ENCODE data around the gene ATP2A1.
"Not testable (repeated sequence)": the region's sequence is repeated elsewhere in the genome, so short reads cannot be mapped to it uniquely, and the experiment has no call there.

The ATP2A1 gene

DNA sequence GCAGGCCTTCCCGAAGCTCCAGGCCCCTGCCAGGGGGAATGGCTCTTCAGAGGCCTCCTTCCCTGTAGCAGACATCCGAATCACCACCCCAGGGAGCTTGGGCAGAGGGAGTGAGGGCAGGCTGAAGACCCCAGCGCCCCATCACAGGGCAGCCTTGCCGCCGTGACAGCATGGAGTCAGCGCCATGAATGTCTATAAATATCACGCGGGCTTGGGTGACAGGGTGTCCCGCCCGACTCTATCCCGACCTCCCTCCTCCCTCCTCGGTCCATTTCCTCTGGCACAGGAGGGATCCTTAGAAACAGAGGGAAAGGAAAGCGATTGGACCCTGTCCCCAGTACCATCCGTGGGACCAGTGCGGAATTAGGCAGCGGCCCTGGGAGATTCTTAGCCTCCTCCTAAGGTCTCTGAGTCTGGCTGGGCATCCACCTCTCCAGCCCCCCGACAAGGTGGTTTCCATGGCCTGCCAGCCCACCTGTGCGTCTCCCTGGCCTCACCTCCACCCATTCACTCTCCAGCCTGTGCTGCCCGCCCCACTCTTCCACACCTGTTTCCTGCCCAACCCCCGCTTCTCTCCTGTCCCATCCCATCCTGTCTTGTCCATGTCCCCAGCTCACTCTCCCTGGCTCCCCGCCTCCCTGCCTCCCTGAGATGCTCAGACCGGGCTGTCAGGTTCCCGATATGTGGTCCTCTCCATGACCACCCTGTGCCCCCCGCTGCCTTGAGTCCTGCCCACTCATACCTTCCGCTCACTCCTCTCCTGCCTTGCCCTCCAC lies 5.1 kb downstream of the ATP2A1 start:
- no peak for DNase-seq

DNA sequence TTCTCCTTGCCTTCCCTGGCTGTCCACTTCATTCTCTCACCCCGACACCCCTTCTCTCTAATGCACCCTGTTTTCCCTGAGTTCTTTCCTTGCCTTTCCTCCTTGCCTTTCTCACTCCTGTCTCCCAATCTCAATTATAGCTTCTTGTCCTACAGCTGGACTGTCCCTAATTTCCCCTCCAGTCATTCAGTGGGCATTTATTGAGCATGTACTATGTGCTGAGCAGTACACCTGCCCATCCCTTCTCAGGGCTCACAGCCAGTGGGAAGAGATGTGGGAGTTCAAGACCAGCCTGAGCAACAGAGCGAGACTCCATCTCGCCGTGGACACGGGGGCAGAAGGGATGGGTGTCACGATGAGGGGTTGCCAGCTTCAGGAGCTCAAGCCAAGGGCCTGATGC lies 5.8 kb downstream of the ATP2A1 start:
- no peak for DNase-seq

DNA sequence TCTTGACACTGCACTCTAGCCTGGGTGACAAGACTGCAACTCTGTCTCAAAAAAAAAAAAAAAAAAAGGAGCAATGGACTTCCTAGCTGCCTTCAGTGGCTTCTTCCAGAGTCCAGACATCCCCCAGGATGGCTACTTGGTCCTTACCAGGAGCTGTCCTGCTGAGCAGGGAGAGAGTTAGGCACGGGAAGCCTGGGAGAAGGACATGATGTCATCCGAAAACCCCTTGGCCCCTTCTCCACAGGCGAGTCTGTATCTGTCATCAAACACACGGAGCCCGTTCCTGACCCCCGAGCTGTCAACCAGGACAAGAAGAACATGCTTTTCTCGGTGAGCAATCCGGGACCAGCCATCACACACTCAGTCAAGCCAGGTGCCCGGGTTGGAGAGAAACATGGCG lies 8.7 kb downstream of the ATP2A1 start:
- no peak for DNase-seq

DNA sequence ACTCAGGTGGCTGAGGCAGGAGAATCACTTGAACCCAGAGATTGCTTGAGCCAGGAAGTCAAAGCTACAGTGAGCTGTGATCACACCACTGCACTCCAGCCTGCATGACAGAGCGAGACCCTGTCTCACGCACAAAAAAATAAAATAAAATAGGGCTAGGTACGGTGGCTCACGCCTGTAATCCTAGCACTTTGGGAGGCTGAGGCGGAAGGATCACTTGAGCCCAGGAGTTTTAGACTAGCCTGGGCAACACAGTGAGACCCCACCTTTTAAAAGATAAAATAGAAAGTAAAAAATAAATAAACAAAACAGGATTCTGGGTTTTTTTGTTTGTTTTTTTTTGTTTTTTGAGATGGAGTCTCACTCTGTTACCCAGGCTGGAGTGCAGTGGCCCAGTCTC lies 12.1 kb downstream of the ATP2A1 start:
- not testable (repeated sequence) for DNase-seq

DNA sequence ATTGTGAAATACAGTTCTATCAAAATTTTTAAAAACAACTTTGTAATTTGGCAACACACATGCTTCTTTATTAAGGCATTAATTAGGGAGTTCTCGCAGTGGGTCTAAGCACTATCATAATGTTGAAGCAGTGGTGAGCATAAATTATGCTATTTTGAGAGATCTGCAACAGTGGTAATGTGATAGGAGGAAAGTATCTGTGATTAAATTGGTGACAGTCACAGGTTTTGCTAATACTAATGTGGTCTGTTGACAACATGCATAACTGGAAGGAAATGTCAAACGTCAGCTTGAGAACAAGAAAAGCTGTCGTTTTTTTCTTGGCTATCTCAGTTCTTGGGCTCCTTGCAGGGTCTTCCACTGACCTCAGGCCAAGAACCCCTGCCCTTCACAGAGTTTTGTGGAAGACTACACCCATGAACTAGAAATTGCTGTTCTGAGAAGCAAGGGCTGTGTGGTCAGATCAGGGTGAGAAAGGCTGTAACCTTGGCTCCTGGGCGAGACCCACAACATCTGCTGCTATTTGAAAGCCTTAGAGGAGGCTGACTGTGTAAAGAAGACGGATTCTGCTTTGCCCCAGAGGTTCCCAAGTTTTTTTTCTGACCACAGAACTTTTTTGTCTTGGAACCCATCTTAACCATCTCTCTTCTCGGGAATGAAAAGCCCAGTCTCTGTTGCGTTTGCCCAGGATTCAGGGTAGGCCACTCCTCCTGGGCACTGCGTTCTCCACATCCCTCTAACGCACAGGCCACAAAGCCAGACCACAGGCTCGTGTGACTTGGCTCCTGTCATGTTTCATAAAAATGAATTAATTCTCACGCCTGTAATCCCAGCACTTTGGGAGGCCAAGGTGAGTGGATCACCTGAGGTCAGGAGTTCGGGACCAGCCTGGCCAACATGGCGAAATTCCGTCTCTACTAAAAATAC lies 13.9 kb downstream of the ATP2A1 start:
- no peak for DNase-seq

DNA sequence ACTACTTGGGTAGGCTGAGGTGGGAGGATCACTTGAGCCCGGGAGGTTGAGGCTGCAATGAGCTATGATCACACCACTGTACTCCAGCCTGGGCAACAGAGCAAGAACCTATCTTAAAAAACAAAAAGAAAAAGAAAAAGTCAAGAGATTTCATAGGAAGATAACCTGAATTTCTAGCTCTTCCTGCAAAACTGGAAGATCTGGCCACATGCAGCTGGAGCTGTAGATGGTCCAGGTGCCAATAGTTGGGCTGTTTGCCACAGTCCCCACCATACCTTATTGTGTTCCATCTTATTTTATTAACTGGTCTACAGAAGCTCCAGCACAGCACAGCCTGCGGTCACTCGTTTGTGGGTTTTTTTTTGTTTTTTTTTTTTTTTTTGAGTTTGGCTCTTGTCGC lies 15.0 kb downstream of the ATP2A1 start:
- no peak for DNase-seq

DNA sequence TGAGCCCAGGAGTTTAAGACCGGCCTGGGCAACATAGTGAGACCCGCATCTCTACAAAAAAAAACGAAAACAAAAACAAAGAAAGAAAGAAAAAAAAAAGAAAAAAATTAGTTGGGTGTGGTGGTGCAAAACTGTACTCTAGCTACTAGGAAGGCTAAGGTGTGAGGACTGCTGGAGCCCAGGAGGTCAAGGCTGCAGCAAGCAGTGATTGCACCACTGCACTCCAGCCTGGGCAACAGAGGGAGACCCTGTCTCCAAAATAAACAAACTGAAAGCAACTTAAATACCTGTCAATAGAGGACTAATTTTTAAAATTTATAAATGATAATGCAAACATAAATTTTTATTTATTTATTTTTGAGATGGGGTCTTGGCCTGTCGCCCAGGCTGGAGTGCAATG lies 17.3 kb downstream of the ATP2A1 start:
- no peak for DNase-seq

DNA sequence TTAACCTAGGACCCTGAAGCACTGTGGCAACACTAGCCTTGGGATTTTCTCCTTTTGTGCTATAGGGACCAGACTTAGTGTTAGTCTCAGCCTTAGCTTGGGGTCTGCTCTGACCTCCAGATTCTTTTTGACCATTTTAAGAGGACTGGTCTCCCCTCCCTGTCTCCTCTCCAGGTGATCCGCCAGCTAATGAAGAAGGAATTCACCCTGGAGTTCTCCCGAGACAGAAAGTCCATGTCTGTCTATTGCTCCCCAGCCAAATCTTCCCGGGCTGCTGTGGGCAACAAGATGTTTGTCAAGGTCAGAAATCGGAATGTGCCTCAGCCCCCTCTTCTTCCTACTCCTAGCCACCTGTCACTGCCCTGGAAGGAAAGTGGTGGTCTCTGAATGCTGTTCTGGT lies 19.5 kb downstream of the ATP2A1 start:
- DNase-seq, result no peak

DNA sequence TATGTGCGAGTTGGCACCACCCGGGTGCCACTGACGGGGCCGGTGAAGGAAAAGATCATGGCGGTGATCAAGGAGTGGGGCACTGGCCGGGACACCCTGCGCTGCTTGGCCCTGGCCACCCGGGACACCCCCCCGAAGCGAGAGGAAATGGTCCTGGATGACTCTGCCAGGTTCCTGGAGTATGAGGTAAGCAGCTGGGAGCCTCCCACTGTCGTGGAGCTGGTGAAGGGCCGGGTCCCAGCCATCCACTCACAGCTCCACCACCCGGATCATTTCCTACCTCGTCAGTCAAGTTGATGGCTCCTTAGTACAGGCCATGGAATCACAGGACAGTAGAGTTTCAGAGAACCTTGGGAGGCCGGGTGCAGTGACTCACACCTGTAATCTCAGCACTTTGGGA lies 20.0 kb downstream of the ATP2A1 start:
- DNase-seq, result no peak

DNA sequence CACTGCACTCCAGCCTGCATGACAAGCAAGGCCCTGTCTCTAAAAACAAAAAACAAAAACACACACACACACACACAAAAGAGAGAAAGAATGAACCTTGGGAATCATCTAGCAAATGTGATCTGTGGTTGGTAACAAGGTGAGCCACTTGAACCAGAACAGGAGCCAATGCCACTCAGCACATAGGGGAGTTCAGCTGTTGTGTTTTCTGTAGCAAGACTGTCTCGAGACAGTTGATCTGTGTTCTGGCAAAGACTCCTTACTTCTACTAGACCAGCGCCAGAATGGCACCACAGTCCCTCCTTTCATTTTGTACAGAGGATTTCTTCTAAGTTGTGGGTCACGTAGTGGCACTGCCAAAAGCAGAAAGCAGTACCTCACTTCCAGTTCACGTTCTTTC lies 20.7 kb downstream of the ATP2A1 start:
- DNase-seq, result no peak

DNA sequence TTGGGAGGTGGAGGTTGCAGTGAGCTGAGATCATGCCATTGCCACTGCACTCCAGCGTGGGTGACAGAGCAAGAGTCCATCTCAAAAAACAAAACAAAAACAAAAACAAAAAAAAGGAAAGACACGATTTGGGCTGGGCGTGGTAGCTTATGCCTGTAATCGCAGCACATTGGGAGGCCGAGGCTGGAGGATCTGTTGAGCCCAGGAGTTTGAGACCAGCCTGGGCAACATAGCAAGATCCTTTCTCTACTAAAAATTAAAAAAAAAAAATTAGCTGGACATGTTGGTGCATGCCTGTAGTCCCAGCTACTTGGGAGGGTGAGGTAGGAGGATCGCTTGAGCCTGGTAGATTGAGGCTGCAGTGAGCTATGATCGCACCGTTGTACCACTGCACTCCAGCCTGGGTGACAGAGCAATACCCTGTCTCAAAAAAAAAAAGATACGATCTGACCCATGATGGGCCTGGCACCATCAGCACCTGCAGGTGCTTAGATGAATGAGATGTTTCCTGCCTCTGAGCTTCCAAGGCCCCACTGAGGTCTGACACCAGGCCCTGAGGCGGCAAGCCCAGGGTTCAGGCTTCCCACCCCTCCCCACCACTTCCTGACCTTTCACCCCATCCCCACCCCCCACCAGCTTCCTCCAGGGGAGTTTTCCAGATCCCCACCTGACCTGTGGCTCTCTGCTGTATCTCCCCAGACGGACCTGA lies 21.7 kb downstream of the ATP2A1 start:
- no peak for DNase-seq

DNA sequence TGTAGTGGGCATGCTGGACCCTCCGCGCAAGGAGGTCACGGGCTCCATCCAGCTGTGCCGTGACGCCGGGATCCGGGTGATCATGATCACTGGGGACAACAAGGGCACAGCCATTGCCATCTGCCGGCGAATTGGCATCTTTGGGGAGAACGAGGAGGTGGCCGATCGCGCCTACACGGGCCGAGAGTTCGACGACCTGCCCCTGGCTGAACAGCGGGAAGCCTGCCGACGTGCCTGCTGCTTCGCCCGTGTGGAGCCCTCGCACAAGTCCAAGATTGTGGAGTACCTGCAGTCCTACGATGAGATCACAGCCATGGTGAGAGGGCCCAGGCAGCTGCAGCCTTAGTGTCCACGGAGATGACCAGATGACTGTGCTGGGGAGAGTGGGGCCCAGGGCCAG lies 22.3 kb downstream of the ATP2A1 start:
- no peak for DNase-seq

DNA sequence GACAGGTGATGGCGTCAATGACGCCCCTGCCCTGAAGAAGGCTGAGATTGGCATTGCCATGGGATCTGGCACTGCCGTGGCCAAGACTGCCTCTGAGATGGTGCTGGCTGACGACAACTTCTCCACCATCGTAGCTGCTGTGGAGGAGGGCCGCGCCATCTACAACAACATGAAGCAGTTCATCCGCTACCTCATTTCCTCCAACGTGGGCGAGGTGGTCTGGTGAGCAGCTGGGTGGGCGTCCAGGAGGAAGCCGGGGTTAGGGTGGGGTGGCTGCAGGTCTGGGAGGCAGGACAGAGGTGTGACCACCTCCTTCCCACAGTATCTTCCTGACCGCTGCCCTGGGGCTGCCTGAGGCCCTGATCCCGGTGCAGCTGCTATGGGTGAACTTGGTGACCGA lies 23.6 kb downstream of the ATP2A1 start:
- no peak for DNase-seq

DNA sequence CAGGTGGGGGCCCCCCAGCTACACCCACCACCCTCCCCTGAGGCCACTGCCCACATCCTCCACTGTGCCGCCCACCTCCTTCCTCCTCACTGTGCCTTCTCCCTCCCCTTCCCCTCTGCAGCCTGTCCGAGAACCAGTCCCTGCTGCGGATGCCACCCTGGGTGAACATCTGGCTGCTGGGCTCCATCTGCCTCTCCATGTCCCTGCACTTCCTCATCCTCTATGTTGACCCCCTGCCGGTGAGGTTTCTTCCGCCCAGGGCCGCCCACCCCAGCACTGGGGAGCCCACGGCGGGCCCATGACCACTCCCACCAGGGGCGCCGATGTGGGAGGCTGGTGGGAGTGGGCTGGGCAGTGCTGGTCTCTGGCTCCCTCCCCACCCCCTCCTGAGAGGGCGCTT lies 24.6 kb downstream of the ATP2A1 start:
- no peak for DNase-seq

DNA sequence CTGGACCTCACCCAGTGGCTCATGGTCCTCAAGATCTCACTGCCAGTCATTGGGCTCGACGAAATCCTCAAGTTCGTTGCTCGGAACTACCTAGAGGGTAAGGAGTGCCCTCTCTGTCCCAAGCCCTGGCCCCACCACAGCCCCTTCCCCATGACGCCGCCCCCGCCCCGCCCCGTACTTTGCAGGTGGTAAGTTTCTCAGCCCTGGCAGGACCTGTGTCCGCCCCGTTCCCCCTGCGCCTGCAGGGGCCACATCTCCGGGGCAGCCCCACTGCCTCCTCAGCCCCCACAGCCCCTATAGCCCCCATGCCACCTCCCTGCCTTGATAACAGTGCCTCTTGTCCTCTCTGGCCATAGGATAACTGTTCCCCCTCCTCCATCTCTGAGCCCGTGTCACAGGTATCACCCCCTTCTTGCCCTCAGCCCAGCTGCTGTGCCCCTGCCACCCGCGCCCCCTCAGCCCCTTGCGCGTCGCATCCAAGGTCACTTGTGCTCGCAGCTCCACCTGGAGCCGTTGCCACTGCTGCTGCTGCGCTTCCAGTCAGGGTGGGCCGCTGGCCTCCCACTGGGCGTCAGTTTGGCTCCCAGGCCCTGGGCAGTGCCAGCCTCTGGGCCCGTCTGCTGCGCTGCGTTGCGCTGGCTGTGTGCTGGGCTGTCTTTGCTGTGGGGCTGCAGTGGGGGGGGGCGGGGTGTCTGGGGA lies 25.2 kb downstream of the ATP2A1 start:
- no peak for DNase-seq

DNA sequence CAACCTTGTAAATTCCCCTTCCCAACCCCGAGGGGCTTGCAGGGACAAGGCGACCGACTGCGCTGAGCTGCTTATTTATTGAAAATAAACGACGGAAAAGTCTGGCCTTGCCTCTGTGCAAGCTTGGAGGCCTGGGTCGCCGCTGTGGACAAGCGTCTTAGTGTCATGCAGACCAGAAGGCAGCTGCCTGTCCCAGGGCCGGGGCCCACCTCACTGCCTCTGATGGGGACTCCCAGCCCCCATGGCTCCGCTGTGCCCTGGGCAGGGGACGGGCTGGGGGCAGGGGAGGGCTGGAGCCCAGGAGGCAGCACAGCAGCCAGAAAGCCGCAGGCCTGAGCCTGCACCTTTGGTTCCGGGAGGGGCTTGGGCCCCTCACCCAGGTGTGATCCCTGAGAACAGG lies 26.1 kb downstream of the ATP2A1 start:
- DNase-seq, result no peak

DNA sequence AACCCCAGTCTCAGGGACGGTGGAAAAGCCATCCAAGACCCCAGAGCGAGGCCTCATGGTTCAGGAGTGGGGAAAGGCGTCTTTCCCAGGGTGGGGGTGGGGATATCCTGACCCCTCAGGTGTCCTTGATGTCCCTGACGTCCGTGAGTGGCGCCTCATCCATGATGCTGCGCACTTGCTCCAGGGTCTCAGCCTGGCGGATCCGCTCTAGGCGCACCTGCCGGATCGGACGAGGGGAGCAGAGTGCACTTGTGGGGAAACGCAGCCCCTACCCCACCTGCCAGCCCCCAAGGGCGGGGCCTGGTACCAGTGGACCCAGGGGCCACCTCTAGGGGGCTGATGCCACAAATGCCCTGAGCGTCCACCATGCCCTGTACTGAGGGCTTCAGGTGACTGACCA lies 26.5 kb downstream of the ATP2A1 start:
- DNase-seq, result no peak

DNA sequence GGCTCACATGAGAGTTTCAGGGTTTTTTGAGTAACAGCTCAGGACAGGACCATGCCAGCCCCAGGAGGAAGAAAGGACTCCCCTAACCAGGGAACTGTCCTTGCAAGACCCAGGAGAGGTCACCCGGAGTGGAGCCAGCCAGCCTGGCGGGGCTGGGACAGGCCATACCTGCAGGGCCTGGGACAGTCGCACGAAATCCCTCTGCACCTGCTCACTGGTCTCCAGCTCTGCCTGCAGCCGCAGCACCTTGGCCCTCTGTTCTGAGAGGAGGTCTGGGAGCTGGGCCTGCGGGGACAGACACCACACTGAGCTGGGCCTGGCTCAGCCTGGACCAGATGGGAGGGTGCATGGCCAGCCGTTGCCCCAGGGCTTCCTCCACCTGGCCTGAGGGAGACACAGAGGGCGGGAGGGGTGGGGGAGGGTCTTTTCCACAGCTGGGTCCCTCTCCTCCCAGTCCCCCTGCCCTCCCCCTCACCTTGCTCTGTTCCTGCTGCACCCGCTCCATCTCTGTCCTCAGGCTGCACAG lies 27.0 kb downstream of the ATP2A1 start:
- no peak for DNase-seq

DNA sequence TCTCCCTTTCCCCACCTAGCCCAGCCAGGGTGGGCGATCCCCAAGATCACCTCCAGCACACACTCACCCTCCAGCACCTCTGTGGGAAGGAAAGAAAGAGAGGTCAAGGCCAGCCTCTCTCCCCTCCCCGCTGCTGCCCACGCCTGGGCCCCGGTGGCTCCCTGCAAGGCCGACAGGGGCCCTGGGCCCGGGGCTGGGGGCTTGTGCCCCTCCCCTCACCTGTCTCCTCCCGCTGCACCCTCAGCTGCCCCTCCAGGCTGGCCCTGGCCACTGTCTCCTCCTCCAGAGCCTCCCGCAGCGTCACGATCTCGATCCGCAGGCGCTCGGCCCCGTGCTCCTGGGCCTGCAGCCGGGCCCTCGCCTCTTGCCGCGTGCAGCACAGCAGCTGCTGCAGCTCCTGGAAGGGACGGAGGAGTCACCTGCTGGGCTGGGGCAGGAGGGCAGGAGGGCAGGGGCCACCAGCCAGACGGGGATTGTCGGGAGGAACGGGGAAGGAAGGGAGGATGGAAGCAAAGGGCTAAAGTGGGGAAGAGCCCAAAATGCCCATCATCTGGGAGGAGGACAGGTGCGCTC lies 27.6 kb downstream of the ATP2A1 start:
- no peak for DNase-seq

DNA sequence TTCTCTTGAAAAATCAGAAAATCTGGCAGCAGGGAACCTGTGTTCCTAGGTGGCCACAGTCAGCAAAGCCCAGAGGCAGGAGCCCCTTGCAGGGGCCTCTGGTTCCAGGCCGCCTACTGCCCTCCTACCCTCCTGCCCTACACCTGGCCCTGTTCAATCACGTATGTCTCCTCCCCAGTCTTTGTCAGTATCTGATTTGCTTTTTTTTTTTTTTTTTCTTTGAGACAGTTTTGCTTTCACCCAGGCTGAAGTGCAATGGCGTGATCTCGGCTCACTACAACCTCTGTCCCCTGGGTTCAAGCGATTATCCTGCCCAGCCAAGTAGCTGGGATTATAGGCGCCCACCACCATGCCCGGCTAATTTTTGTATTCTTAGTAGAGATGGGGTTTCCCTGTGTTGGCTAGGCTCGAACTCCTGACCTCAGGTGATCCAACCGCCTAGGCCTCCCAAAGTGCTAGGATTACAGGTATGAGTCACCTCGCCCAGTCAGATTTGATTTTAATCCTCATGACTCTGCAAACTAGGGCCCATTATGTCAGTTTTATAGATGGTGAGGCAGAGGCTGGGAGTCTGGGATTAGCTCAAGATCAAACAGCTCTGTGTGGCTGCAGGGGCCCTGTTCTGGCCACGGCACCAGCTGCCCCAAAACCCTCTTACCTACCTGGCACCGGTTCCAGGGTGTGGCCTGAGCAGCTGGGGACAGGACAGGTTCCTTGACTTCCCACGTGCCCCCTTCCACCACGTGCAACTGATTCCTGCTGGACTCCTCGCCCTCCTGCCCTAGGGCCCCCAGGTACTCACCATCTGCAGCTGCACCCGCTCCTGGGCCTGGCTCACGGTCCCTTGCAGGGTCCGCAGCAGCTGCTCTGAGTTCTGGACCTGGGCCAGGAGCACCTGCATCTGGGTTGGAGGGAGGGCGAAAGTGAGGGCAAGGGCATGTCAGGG lies 32.1 kb downstream of the ATP2A1 start:
- DNase-seq, result no peak

DNA sequence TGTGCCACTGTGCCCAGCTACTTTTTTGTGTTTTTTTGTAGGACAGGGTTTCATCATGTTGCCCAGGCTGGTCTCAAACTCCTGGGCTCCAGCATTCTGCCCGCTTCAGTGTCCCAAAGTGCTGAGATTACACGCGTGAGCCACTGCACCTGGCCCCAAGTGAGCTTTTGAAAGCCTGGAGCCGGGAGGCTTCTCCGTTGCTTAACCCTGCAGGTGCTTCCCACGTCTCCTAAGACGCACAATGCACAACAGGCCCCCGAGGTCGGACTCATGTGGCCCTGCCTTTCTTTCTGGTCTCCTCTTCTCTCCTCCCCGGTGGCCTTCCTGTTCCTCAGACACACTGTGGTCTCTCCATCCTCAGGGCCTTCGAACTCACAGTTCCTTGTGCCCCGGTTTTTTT lies 34.3 kb downstream of the ATP2A1 start:
- no peak for DNase-seq

Measured in CD4-positive, alpha-beta T cell treated with Interleukin-15 for 1 hour (primary cell).